Smooth muscle cell (in vitro differentiated cells): ENCODE measurements around the gene CNTN5. TPM values are rescaled to one million over a fixed set of nuclear protein-coding genes. Genes with fewer than 3 reads are reported as not detected.

Experiments
- DNase-seq: peaks from one replicate; lab custom pipeline; 2025; ENCODE audit not compliant: unreplicated experiment; lab: John Stamatoyannopoulos, UW
- H2AFZ ChIP-seq: fragments of 200-600 bp; sonication (generic); 2 replicates; pipeline ENCODE4 v1.6.0; 2016; ENCODE audit warnings: antibody characterized with exemption, low read depth, mild to moderate bottlenecking
- H3F3A ChIP-seq: fragments of 200-600 bp; sonication (generic); 2 replicates; pipeline ENCODE4 v1.6.0; 2017; ENCODE audit warnings: antibody characterized with exemption, low read depth
- H3K27ac ChIP-seq: fragments of 200-600 bp; sonication (generic); 2 replicates; pipeline ENCODE4 v1.5.1; 2016; ENCODE audit warnings: low read depth, mild to moderate bottlenecking
- H3K27me3 ChIP-seq: fragments of 200-600 bp; sonication (generic); 2 replicates; pipeline ENCODE4 v1.6.1; 2016; ENCODE audit warnings: low read depth, mild to moderate bottlenecking
- H3K36me3 ChIP-seq: fragments of 200-600 bp; sonication (generic); 2 replicates; pipeline ENCODE4 v1.5.1; 2016; ENCODE audit warnings: low read depth
- H3K4me1 ChIP-seq: fragments of 200-600 bp; sonication (generic); 2 replicates; pipeline ENCODE4 v1.5.1; 2016; ENCODE audit warnings: low read depth
- H3K4me2 ChIP-seq: fragments of 200-600 bp; sonication (generic); 2 replicates; pipeline ENCODE4 v1.6.0; 2016; ENCODE audit warnings: mild to moderate bottlenecking
- H3K4me3 ChIP-seq: fragments of 200-600 bp; sonication (generic); 2 replicates; pipeline ENCODE4 v1.5.1; 2016; ENCODE audit warnings: mild to moderate bottlenecking
- H3K79me2 ChIP-seq: fragments of 200-600 bp; sonication (generic); 2 replicates; pipeline ENCODE4 v1.6.0; 2016; ENCODE audit warnings: low read depth, mild to moderate bottlenecking
- H3K9ac ChIP-seq: fragments of 200-600 bp; sonication (generic); 2 replicates; pipeline ENCODE4 v1.6.0; 2016; ENCODE audit warnings: low read depth
- H3K9me3 ChIP-seq: fragments of 200-600 bp; sonication (generic); replicated peaks from 2 replicates; pipeline ENCODE4 v1.5.1; 2016; ENCODE audit warnings: low read depth
- H4K20me1 ChIP-seq: fragments of 200-600 bp; sonication (generic); 2 replicates; pipeline ENCODE4 v1.6.0; 2016; ENCODE audit warnings: low read depth
- WGBS: methylation state at CpG from one replicate; pipeline ENCODE4 v1.1.7; 2016; ENCODE audit warnings: low lambda C conversion rate; 5-methylcytosine and 5-hydroxymethylcytosine counted together
- polyA plus RNA-seq: library from polyadenylated mRNA; unstranded; fragments of >200 nt; fragmentation: Nextera tagmentation; extraction: Ambion mirVana; gene quantifications from 2 replicates; pipeline ENCODE4 v1.2.1, GENCODE V29; 2016
- total RNA-seq: library from RNA; depleted of rRNA; stranded (reverse); fragments of >200 nt; gene quantifications from 2 replicates; pipeline ENCODE4 v1.2.3, GENCODE V29; 2014
- TF ChIP-seq, protein P1 (sequence below): fragments of 200-600 bp; sonication (generic); IDR thresholded peaks from 2 replicates; pipeline ENCODE4 v1.5.1; 2017; ENCODE audit warnings: borderline replicate concordance, mild to moderate bottlenecking, antibody characterized with exemption; ENCODE audit not compliant: insufficient read depth, poor library complexity, severe bottlenecking

Gene CNTN5
- total and polyA plus RNA-seq, 2 experiments from 2014 or later, result 0.97 to 3.1 TPM

GRCh38 chr11:99584830-99585229 lies 564.1 kb downstream of the CNTN5 start:
- no peaks in the 10 kb centered on the region for H4K20me1 ChIP-seq
- H3F3A ChIP-seq, result no peaks in the 10 kb centered on the region
- H3K4me2 ChIP-seq, result no peak overlapping the region
- no peaks in the 10 kb centered on the region for H3K27me3 ChIP-seq
- H3K4me3 ChIP-seq, result no peak overlapping the region
- H2AFZ ChIP-seq, result no peak overlapping the region
- TF ChIP-seq, protein P1, sequence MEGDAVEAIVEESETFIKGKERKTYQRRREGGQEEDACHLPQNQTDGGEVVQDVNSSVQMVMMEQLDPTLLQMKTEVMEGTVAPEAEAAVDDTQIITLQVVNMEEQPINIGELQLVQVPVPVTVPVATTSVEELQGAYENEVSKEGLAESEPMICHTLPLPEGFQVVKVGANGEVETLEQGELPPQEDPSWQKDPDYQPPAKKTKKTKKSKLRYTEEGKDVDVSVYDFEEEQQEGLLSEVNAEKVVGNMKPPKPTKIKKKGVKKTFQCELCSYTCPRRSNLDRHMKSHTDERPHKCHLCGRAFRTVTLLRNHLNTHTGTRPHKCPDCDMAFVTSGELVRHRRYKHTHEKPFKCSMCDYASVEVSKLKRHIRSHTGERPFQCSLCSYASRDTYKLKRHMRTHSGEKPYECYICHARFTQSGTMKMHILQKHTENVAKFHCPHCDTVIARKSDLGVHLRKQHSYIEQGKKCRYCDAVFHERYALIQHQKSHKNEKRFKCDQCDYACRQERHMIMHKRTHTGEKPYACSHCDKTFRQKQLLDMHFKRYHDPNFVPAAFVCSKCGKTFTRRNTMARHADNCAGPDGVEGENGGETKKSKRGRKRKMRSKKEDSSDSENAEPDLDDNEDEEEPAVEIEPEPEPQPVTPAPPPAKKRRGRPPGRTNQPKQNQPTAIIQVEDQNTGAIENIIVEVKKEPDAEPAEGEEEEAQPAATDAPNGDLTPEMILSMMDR, result no peak
- no peaks in the 10 kb centered on the region for H3K79me2 ChIP-seq
- no peak overlapping the region for H3K27ac ChIP-seq
- no peaks in the 10 kb centered on the region for H3K4me1 ChIP-seq
- H3K36me3 ChIP-seq, result no peaks in the 10 kb centered on the region
- DNase-seq, result no peak
- no peak overlapping the region for H3K9ac ChIP-seq
- H3K9me3 ChIP-seq, result no peaks in the 10 kb centered on the region

GRCh38 chr11:99585606-99586005 lies 564.9 kb downstream of the CNTN5 start:
- TF ChIP-seq, protein P1, result no peak
- no peaks in the 10 kb centered on the region for H3K27me3 ChIP-seq
- no peaks in the 10 kb centered on the region for H3K79me2 ChIP-seq
- H3K4me2 ChIP-seq, result no peak overlapping the region
- no peak overlapping the region for H3K27ac ChIP-seq
- H3K4me1 ChIP-seq, result no peaks in the 10 kb centered on the region
- no peaks in the 10 kb centered on the region for H3F3A ChIP-seq
- H3K4me3 ChIP-seq, result no peak overlapping the region
- no peak overlapping the region for H2AFZ ChIP-seq
- WGBS, result 44% methylated on average over 4 of the region's 4 CpGs
- DNase-seq, result no peak
- H3K9me3 ChIP-seq, result no peaks in the 10 kb centered on the region
- no peaks in the 10 kb centered on the region for H3K36me3 ChIP-seq
- H3K9ac ChIP-seq, result no peak overlapping the region
- no peaks in the 10 kb centered on the region for H4K20me1 ChIP-seq

DNA sequence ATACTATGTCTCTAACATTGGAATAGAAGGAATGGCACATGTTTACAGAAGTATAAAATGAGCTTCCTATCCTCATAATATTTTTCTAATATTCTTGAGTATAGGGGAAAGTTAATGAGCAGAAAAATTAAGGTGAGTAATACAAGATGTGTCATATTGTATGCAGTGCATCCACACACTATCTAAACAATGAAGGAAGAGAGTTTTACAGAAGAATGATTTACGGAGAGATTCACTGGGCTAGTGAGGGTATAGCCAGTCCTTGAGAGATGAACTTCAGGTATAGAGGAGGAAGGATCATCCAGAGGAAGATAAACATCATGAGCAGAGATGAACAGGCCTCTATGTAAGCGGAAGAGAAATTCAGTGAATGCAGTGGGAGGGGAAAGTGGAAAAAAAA lies 569.0 kb downstream of the CNTN5 start:
- no peaks in the 10 kb centered on the region for H3K9me3 ChIP-seq
- DNase-seq, result no peak
- no peak overlapping the region for H3K4me3 ChIP-seq
- H3K27me3 ChIP-seq, result no peaks in the 10 kb centered on the region
- no peaks in the 10 kb centered on the region for H3K4me1 ChIP-seq
- H3K79me2 ChIP-seq, result no peaks in the 10 kb centered on the region
- no peak overlapping the region for H3K4me2 ChIP-seq
- 88% methylated on average over 2 of the region's 2 CpGs for WGBS
- H2AFZ ChIP-seq, result no peak overlapping the region
- H3K9ac ChIP-seq, result no peak overlapping the region
- H3K27ac ChIP-seq, result no peak overlapping the region
- H3F3A ChIP-seq, result no peaks in the 10 kb centered on the region
- TF ChIP-seq, protein P1, result no peak
- H3K36me3 ChIP-seq, result no peaks in the 10 kb centered on the region
- H4K20me1 ChIP-seq, result no peaks in the 10 kb centered on the region

DNA sequence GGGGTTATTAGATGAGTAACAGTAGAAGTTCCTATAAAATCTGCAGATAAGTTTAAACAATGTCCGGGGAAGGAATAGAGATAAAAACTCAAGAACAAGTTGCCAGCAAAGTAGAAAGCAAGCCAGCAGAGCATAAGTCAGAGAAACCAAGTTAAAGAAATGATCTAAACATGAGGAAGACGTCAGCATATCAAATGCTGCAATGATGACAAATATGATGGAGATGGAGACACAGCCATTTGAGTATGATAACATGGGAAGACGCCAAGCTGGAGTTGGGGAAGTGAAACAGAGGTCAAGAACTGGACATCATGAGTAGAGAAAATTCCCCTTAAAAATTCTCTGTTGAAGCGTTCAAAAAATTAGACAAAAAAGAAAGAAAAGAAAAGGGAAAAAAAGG lies 571.5 kb downstream of the CNTN5 start:
- TF ChIP-seq, protein P1, result no peak

More for the DNA sequence above, 571.5 kb downstream of the CNTN5 start:
- no peak for DNase-seq
- H3K27me3 ChIP-seq, result no peaks in the 10 kb centered on the region
- H3K36me3 ChIP-seq, result no peaks in the 10 kb centered on the region
- H3K79me2 ChIP-seq, result no peaks in the 10 kb centered on the region
- no peaks in the 10 kb centered on the region for H3K9me3 ChIP-seq
- H3K27ac ChIP-seq, result no peak overlapping the region
- no peaks in the 10 kb centered on the region for H3K4me1 ChIP-seq
- no peak overlapping the region for H2AFZ ChIP-seq
- no peaks in the 10 kb centered on the region for H4K20me1 ChIP-seq
- no peak overlapping the region for H3K9ac ChIP-seq
- no peak overlapping the region for H3K4me3 ChIP-seq
- H3F3A ChIP-seq, result no peaks in the 10 kb centered on the region
- WGBS, result 59% methylated on average over 4 of the region's 4 CpGs
- H3K4me2 ChIP-seq, result no peak overlapping the region
